ENCODE measurements around the gene WNT10A. TPM values are rescaled to one million over a fixed set of nuclear protein-coding genes. Genes with fewer than 3 reads are reported as not detected.

Gene WNT10A
- not detected in 2 replicates for total RNA-seq

DNA sequence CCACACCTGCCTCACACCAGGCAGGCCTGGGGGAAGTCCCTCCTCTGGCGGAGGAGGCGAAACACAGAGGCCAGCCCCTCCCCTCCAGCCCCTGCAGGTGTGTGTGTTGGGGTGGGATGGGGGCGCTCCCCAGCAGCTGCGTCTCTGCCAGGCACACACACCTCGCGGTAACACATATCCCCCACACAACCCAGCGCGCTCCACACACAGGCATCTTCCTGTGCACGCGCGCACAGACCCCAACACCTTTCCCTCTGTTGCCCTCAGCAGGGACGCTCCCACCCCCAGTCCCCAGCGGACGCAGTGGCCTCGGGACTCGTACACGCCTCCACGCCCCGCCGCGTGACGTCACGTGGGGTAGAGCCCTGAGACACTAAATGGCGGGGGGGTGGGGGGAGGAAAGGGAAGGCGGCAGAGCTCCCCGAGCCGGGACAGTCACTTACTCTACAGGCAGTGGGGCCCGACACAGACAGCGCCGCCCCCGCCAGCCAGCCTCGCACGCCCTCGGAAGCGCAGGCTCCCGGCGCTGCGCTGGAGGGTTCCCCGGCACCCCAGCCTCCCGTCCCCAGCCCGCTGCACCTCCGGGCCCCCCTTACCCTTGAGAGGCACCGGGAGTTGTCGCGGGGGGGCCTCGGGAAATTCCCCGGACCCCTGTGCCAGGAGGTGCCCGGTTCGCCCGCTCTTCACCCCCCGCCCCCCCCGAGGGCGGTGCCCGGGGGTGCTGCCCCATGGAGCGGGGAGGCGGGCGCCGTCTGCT is at the start of gene WNT10A:
Gene WNT10A, plus strand, starts transcription at position 751 of the 757 bp plus-strand sequence. CDS start 144 bp downstream, outside the sequence.
- H4K20me1 ChIP-seq (ENCODE audit: insufficient read depth, low read length), result peaks cover 11% of the 10 kb centered on the region
- H3K4me3 ChIP-seq (ENCODE audit: insufficient read depth, low read length), result no peak within 1 kb of the TSS
- no peak within 1 kb of the TSS for H2AFZ ChIP-seq (ENCODE audit: low read length)
- no peaks in the 10 kb centered on the region for H3K9me3 ChIP-seq (ENCODE audit: low read depth, low read length)
- peaks cover 92% of the 10 kb centered on the region for H3K27me3 ChIP-seq (ENCODE audit: insufficient read depth, low read length)
- DNase-seq (ENCODE audit: insufficient read length, low spot score, missing footprints), result no peak
- no peak within 1 kb of the TSS for H3K4me2 ChIP-seq (ENCODE audit: insufficient read depth, low read length)
- no peaks in the 10 kb centered on the region for H3K4me1 ChIP-seq (ENCODE audit: insufficient read depth, low read length)
- no peak within 1 kb of the TSS for H3K27ac ChIP-seq (ENCODE audit: low read depth, low read length)
- H3K79me2 ChIP-seq (ENCODE audit: insufficient read depth, low read length), result no peaks in the 10 kb centered on the region
- no peak for TF ChIP-seq CTCF (IDR thresholded peaks at IDR 0.05; ENCODE audit: extremely low read depth, low read depth, low read length)
- H3K36me3 ChIP-seq (ENCODE audit: insufficient read depth, low read length), result no peaks in the 10 kb centered on the region

GRCh38 chr2:218831378-218831990 is 49.2 kb upstream of the WNT10A start, which contains the start of gene PRKAG3:
TSS of gene PRKAG3 (minus strand) at chr2:218831803.
- Histone ChIP-seq H3K4me3 (ENCODE audit: insufficient read depth, low read length) (no peak within 1 kb of the TSS), H3K4me2 (ENCODE audit: insufficient read depth, low read length) (no peak within 1 kb of the TSS), H3K27me3 (ENCODE audit: insufficient read depth, low read length) (peaks cover 7% of the 10 kb centered on the region), H3K4me1 (ENCODE audit: insufficient read depth, low read length) (peaks cover 10% of the 10 kb centered on the region), H3K9me3 (ENCODE audit: low read depth, low read length) (no peaks in the 10 kb centered on the region), H3K36me3 (ENCODE audit: insufficient read depth, low read length) (no peaks in the 10 kb centered on the region), H2AFZ (ENCODE audit: low read length) (peak within 1 kb of the TSS; percentile 60), H3K79me2 (ENCODE audit: insufficient read depth, low read length) (no peaks in the 10 kb centered on the region), H3K27ac (ENCODE audit: low read depth, low read length) (no peak within 1 kb of the TSS), H4K20me1 (ENCODE audit: insufficient read depth, low read length) (no peaks in the 10 kb centered on the region)
- no peak for TF ChIP-seq CTCF (IDR thresholded peaks at IDR 0.05; ENCODE audit: extremely low read depth, low read depth, low read length)
- DNase-seq (ENCODE audit: insufficient read length, low spot score, missing footprints), result no peak

DNA sequence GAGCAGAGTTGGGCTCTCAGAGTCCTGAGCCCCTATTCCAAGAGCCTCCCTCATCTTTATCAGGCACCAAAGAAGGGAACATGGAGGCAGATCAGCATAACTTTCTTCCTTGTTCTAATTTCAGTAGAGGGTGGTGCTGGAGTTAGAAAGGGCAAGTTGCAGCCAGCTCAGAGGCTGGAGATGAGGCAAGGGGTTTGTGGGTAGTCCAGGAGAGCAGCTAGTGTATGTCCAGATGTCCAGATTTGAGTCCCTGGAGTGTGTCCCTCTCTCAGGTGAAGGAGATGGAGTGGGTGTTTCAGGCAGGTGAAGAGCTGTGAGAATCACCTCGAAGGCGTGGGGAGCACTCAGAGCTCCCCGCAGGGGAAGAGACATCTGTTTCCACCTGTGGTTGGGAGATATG is 48.6 kb upstream of the WNT10A start:
- no peaks in the 10 kb centered on the region for H4K20me1 ChIP-seq (ENCODE audit: insufficient read depth, low read length)
- H2AFZ ChIP-seq (ENCODE audit: low read length), result peak overlapping the region; percentile 21
- peaks cover 7% of the 10 kb centered on the region for H3K27me3 ChIP-seq (ENCODE audit: insufficient read depth, low read length)
- no peaks in the 10 kb centered on the region for H3K36me3 ChIP-seq (ENCODE audit: insufficient read depth, low read length)
- H3K27ac ChIP-seq (ENCODE audit: low read depth, low read length), result no peak overlapping the region
- H3K4me3 ChIP-seq (ENCODE audit: insufficient read depth, low read length), result no peak overlapping the region
- no peak for DNase-seq (ENCODE audit: insufficient read length, low spot score, missing footprints)
- H3K4me1 ChIP-seq (ENCODE audit: insufficient read depth, low read length), result peaks cover 10% of the 10 kb centered on the region
- no peak overlapping the region for H3K4me2 ChIP-seq (ENCODE audit: insufficient read depth, low read length)
- H3K9me3 ChIP-seq (ENCODE audit: low read depth, low read length), result no peaks in the 10 kb centered on the region
- no peaks in the 10 kb centered on the region for H3K79me2 ChIP-seq (ENCODE audit: insufficient read depth, low read length)
- no peak for TF ChIP-seq CTCF (IDR thresholded peaks at IDR 0.05; ENCODE audit: extremely low read depth, low read depth, low read length)

DNA sequence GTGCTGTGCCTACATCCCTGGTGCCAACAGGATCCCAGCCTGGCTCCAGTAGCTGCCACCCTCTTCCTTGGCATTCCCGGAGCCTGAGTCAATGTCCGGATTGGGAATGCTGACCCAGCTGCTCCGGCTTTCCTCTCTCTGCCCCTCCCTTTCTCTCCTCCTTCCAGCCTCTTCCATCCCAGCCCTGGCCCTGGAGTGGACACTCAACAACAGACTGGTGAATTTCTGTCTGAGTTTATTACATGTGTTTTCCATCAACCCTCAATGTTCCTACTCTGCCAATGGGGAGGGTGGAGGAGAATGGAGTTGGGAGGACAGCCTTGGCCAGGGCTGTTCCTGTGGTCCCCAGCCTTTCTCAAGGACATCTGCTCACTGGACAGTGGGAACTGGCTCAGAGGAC is 48.1 kb upstream of the WNT10A start:
- H3K36me3 ChIP-seq (ENCODE audit: insufficient read depth, low read length), result no peaks in the 10 kb centered on the region
- DNase-seq (ENCODE audit: insufficient read length, low spot score, missing footprints), result peak; percentile 95
- H3K4me2 ChIP-seq (ENCODE audit: insufficient read depth, low read length), result no peak overlapping the region
- no peaks in the 10 kb centered on the region for H3K79me2 ChIP-seq (ENCODE audit: insufficient read depth, low read length)
- TF ChIP-seq CTCF (IDR thresholded peaks at IDR 0.05; ENCODE audit: extremely low read depth, low read depth, low read length), result no peak
- no peaks in the 10 kb centered on the region for H3K9me3 ChIP-seq (ENCODE audit: low read depth, low read length)
- peaks cover 7% of the 10 kb centered on the region for H3K27me3 ChIP-seq (ENCODE audit: insufficient read depth, low read length)
- H3K27ac ChIP-seq (ENCODE audit: low read depth, low read length), result no peak overlapping the region
- H3K4me1 ChIP-seq (ENCODE audit: insufficient read depth, low read length), result peaks cover 10% of the 10 kb centered on the region
- no peak overlapping the region for H3K4me3 ChIP-seq (ENCODE audit: insufficient read depth, low read length)
- no peaks in the 10 kb centered on the region for H4K20me1 ChIP-seq (ENCODE audit: insufficient read depth, low read length)
- peak overlapping the region; percentile 60 for H2AFZ ChIP-seq (ENCODE audit: low read length)

Data from osteoblast (primary cell).